ENCODE measurements around the gene KLF18. TPM values are rescaled to one million over a fixed set of nuclear protein-coding genes. Genes with fewer than 3 reads are reported as not detected.

KLF18 gene
- total RNA-seq, 1 donor from 2014 or later = not detected

DNA sequence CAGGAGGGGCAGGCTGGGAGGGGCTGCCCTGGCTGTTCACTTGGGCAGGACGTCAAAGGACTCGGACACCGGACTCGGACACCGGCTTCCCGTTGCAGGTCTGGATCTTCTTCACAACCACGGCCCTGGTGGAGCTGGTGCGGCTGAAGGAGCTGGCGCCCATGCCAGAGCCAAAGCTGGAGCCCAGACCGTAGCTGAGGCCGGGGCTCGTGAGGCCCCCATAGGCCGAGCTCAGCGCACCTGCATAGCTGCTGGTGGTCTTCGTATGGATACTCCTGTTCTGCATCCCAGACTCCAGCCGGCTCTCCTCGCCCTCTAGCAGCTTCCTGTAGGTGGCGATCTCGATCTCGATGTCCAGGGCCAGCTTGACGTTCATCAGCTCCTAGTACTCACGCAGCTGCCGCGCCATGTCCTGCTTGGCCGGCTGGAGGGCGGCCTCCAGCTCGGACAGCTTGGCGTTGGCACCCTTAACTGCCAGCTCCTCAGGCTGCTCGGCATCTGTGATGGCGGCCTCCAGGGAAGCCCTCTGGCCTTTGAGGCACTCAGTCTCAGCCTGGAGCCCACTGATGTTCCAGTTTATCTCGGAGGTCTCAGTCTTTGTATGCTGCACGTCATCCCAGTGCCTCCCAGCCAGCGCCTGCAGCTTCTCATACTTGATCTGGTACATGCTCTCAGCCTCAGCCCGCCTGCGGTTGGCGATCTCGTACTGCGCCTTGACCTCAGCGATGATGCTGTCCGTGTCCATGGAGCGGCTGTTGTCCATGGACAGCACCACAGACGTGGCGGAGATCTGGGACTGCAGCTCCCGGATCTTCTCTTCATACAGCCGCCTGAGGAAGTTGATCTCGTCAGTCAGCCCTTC, 37.9 kb downstream of the KLF18 start:
- Histone ChIP-seq H3K9me3 (no peaks in the 10 kb centered on the region), H3K27ac (no peak overlapping the region), H3K36me3 (no peaks in the 10 kb centered on the region), H3K4me3 (no peak overlapping the region), H3K4me1 (no peaks in the 10 kb centered on the region), H3K27me3 (ENCODE audit: low read depth) (no peaks in the 10 kb centered on the region)
- DNase-seq (no peak), ATAC-seq (no peak)
- intact Hi-C loops (cut with DNase I) = no loop called here
- TF ChIP-seq, protein P1, sequence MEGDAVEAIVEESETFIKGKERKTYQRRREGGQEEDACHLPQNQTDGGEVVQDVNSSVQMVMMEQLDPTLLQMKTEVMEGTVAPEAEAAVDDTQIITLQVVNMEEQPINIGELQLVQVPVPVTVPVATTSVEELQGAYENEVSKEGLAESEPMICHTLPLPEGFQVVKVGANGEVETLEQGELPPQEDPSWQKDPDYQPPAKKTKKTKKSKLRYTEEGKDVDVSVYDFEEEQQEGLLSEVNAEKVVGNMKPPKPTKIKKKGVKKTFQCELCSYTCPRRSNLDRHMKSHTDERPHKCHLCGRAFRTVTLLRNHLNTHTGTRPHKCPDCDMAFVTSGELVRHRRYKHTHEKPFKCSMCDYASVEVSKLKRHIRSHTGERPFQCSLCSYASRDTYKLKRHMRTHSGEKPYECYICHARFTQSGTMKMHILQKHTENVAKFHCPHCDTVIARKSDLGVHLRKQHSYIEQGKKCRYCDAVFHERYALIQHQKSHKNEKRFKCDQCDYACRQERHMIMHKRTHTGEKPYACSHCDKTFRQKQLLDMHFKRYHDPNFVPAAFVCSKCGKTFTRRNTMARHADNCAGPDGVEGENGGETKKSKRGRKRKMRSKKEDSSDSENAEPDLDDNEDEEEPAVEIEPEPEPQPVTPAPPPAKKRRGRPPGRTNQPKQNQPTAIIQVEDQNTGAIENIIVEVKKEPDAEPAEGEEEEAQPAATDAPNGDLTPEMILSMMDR (IDR thresholded peaks at IDR 0.05) = no peak

DNA sequence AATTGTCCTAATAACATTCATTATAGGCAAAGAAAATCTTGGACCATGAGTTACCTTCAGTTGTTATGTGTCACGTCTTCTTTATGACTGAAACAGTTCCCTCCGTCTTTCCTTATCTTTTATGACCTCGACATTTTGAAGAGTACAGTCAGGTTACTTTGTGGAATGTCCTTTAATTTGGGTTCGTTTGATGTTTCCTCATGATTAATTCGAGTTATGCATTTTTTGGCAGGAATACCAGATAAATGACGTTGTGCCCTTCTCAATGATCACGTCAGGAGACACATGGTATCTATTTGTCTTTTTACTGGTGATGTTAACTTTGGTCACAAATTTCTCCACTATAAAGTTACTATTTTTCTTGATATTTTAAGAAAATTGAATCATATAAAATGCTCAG, 40.1 kb downstream of the KLF18 start:
- no peaks in the 10 kb centered on the region for H3K4me1 ChIP-seq
- H3K27ac ChIP-seq = no peak overlapping the region
- no peaks in the 10 kb centered on the region for H3K9me3 ChIP-seq
- DNase-seq (no peak), ATAC-seq (no peak)
- no peaks in the 10 kb centered on the region for H3K36me3 ChIP-seq
- intact Hi-C loops (cut with DNase I) = no loop called here
- TF ChIP-seq, protein P1 (IDR thresholded peaks at IDR 0.05) = no peak
- H3K27me3 ChIP-seq (ENCODE audit: low read depth) = no peaks in the 10 kb centered on the region
- no peak overlapping the region for H3K4me3 ChIP-seq

DNA sequence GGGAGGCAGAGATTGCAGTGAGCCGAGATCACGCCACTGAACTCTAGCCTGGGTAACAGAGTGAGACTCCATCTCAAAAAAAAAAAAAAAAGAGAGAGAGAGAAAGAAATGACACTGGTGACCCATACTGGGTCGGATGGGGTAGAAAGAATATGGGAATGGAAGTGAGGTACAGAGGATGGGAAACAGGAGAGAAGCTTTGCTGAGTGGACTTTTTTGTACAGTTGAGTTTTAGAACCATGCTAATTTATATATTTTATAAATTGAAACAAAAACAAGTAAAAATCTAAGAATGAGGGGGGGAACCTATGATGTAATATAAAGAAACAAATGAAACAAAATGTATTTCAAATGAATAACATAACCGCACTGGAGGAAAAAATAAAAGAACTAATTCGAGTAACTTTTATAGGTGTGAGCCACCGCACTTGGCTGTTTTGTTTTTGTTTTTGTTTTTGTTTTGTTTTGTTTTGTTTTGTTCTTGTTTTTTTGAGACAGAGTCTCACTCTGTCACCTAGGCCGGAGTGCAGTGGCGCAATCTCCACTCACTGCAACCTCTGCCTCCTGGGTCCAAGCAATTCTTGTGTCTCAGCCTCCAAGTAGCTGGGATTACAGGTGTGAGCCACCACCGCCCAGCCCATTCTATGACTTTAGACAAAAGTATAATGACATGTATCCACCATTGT, 41.1 kb downstream of the KLF18 start:
- H3K4me3 ChIP-seq = no peak overlapping the region
- H3K9me3 ChIP-seq = no peaks in the 10 kb centered on the region
- ATAC-seq (no peak), DNase-seq (no peak)
- intact Hi-C loops (cut with DNase I) = no loop called here
- H3K4me1 ChIP-seq = no peaks in the 10 kb centered on the region
- TF ChIP-seq, protein P1 (IDR thresholded peaks at IDR 0.05) = no peak
- H3K27ac ChIP-seq = no peak overlapping the region
- no peaks in the 10 kb centered on the region for H3K36me3 ChIP-seq
- no peaks in the 10 kb centered on the region for H3K27me3 ChIP-seq (ENCODE audit: low read depth)

DNA sequence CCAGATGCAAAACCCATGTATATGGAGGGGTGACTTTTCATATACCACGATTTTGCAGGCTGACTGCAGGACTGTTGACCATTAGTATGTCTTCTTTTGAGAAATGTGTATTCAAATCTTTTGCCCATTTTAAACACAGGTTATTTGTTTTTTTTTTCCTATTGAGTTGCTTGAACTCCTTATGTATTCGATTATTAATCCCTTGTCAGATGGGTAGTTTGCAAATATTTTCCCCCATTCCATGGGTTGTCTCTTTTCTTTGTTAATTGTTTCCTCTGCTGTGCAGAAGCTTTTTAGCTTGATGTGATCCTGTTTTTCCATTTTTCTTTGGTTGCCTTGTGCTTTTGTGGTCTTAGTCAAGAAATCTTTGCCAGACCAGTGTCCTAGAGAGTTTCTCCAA, 47.4 kb downstream of the KLF18 start:
- Histone ChIP-seq H3K4me1 (no peaks in the 10 kb centered on the region), H3K36me3 (no peaks in the 10 kb centered on the region), H3K27ac (no peak overlapping the region), H3K9me3 (no peaks in the 10 kb centered on the region), H3K4me3 (no peak overlapping the region), H3K27me3 (ENCODE audit: low read depth) (no peaks in the 10 kb centered on the region)
- TF ChIP-seq, protein P1 (IDR thresholded peaks at IDR 0.05) = no peak
- DNase-seq (no peak), ATAC-seq (no peak)
- intact Hi-C loops (cut with DNase I) = no loop called here

DNA sequence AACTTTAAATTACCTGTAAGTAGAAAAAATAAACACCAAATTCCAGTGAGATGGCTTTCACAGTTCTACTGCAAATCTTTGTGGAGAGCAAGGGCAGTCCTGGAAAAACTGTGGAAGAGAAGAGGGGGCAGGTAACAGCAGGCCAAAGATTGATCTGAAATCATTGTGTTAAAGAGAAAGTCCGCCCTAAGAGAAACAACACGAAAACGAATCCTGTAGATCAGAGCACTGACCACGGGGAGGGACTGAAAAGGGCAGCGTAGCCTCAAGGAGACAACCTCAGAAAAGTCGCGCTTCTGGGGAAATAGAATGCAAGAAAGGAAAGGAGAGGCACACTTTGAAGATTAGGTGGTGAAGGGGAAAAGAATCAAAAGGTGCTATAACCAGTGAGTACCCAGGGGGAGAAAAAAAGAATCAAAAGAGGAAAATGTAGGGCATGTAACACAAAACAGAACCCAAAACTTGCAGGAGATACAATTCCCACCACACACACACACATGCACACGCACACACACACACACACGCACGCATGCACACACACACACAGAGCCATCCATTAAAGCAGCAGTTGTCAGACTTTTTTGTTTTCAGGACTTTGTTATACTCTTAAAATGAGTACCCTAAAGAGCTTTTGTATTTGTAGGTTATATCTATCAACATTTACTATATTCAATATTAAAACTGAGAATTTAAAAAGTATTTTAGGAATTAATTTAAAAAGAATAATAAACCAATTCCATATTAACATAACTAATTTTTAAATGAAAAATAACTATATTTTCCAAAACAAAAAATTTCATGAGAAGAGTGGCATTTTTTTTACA, 50.8 kb downstream of the KLF18 start:
- H3K4me1 ChIP-seq = no peaks in the 10 kb centered on the region
- H3K9me3 ChIP-seq = no peaks in the 10 kb centered on the region
- H3K27ac ChIP-seq = no peak overlapping the region
- no peaks in the 10 kb centered on the region for H3K27me3 ChIP-seq (ENCODE audit: low read depth)
- intact Hi-C loops (cut with DNase I) = no loop called here
- DNase-seq = no peak
- TF ChIP-seq, protein P1 (IDR thresholded peaks at IDR 0.05) = no peak
- ATAC-seq = no peak
- H3K4me3 ChIP-seq = no peak overlapping the region
- H3K36me3 ChIP-seq = no peaks in the 10 kb centered on the region

All from lower lobe of right lung (tissue), 2 donors.